WI38 (cell line): ENCODE data around the gene NETO2.
"Not testable (repeated sequence)": the region's sequence is repeated elsewhere in the genome, so short reads cannot be mapped to it uniquely, and the experiment has no call there.

Experiments used
- H3K4me3 ChIP-seq: 2 replicates; pipeline ENCODE4 v1.5.1; 2011; ENCODE audit warnings: low read depth, mild to moderate bottlenecking, control low read depth, low read length
- TF ChIP-seq, protein P1 (sequence below): IDR thresholded peaks from 2 replicates; pipeline ENCODE4 v1.5.1; 2012; ENCODE audit warnings: low read depth, mild to moderate bottlenecking, control low read depth, low read length

NETO2 gene

DNA sequence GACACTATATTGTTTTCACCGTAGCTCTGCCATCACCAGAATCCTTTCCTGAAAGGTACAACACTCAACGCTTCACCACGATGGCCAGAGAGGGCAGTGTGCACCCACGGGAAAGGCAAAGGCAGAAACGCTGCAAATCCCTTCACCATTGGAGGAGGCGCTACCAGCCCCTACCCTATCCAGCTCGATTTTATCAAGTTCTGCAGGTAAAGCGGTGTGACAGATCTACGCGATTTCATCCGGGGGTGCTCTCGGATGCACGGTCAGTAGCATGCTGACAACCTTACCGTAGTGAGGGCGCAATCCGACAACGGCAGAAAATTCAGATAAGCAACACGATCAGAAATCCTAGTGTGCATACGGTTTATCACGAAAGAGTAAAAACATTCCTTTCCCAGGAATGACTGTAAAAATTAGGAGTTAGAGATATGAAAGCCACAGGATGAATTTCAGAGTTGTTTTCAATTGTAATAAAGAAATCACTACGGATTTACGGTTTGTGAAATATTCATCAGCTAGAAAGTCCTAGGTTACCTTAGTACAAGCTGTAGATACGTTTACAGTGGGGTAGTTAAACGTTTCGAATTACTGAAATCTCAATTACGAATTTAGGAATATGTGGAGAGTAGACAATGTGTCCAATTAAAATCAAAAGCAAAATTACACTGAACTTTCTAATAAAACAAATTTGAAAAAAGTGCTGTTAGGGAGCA, 1.8 kb downstream of the NETO2 start:
- TF ChIP-seq, protein P1, sequence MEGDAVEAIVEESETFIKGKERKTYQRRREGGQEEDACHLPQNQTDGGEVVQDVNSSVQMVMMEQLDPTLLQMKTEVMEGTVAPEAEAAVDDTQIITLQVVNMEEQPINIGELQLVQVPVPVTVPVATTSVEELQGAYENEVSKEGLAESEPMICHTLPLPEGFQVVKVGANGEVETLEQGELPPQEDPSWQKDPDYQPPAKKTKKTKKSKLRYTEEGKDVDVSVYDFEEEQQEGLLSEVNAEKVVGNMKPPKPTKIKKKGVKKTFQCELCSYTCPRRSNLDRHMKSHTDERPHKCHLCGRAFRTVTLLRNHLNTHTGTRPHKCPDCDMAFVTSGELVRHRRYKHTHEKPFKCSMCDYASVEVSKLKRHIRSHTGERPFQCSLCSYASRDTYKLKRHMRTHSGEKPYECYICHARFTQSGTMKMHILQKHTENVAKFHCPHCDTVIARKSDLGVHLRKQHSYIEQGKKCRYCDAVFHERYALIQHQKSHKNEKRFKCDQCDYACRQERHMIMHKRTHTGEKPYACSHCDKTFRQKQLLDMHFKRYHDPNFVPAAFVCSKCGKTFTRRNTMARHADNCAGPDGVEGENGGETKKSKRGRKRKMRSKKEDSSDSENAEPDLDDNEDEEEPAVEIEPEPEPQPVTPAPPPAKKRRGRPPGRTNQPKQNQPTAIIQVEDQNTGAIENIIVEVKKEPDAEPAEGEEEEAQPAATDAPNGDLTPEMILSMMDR, result peak; percentile 98
- H3K4me3 ChIP-seq, result peak overlapping the region; percentile 66

DNA sequence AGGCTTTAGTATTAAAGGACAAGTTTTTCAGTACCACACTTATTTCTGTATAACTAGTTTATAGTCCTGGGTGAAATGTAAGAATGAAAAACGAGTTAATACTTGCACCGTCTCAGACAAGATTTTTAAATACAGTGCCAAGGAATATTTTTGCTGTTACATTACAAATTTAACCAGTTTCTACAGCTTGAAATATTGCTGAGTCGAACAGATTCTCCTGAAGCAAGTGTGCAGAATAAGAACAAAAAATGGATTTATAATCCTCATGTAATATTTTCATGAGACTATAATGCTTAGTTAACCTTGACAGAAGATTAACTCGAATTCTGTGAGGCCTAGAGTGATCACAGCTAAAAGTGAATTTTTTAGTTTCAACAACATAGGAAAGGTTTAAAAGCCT, 3.1 kb downstream of the NETO2 start:
- TF ChIP-seq, protein P1, result no peak
- no peak overlapping the region for H3K4me3 ChIP-seq

DNA sequence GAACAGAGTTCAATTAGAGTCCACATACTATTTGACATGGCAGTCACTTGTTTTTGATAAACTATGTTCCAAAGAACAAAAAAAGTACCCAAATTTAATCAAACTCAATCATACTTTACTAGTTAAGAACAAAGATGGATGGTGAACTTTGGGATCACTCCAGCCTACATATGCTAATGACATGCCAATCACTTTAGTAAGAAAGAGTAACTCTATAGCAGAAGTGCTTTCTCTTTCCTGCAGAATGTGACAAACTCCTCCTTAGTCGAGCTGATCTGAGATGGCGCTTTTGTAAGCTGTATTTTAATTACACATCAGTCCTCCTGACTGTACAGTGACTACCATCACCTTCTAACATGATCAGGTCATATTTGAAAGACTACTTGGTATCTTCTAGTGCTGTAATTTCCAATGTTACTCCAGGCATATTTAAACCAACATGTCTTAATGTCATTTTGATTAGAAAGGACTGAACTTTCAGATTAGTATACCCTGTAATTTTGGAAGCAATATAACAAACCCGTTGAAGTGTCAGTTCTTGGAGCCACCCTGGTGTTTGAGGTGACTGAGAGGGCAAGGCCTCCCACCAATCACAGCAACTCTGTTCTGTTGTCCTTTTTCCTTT, 4.1 kb downstream of the NETO2 start:
- TF ChIP-seq, protein P1, result no peak
- H3K4me3 ChIP-seq, result no peak overlapping the region

- H3K4me3 ChIP-seq, result not testable (repeated sequence)
Observed at GRCh38 chr16:47137925-47138324, 5.8 kb downstream of the NETO2 start.

DNA sequence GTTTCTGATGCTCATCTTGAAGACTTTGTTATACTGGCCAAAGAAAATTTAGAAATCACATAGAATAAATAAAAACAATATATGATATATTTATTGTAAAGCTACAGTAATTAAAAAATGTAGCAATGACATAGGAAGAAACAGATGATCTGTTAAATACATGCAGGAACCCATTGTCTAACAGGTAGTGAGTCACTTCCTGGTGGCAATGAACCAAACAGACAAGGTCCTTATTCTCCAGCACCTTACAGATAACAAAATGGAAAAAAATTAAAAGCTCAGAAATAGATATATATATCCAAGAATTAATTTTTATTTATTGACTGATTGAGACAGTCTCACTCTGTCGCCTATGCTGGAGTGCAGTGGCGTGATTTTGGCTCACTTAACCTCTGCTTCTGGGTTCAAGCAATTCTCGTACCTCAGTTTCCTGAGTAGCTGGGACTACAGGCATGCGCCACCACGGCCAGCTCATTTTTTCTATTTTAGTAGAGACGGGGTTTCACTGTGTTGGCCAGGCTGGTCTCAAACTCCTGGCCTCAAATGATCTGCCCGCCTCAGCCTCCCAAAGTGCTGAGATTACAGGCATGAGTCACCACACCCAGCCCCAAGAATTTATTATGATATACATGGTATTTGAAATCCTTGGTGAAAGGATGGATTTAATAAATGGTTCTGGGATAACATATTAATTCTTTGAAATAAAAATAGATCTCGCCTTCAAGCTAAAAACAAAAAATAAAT, 7.5 kb downstream of the NETO2 start:
- H3K4me3 ChIP-seq, result no peak overlapping the region
- TF ChIP-seq, protein P1, result no peak

DNA sequence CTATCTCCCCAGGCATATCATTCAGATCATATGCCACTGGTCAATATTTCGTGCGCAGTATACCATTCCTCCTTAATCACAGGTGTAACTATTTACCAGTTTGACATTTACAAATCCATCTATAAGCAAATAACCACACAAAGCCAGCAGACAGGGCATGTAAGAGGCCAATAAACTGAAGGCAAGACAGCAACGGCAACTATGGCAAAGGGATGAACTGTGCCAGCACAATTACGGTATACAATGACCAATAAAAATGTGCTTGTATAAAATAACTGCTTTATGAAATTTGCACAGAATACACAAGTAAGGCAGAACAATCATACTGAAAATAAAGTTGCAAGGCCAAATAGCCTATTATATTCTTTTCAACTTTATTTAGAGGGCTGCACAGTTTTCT, 9.2 kb downstream of the NETO2 start:
- H3K4me3 ChIP-seq, result no peak overlapping the region
- TF ChIP-seq, protein P1, result no peak

DNA sequence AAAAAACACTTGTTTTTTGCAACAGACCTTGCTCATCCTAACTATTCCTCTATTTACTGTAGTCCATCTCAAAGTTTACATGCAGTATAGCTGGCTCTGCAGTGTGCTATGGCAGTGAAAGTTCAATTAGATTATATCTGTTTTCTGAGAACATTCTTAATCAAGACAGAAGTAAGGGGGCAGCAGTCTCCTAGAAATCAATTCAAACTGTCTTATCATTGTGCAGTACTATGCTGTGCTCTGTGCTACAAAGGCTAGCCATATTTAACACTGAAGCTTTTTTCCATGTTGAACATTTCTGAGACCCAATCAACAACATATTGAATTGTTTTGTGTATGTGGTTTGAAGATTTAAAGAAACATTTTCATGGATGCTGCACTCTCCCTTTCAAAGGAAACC, 11.4 kb downstream of the NETO2 start:
- TF ChIP-seq, protein P1, result no peak
- H3K4me3 ChIP-seq, result no peak overlapping the region
